Thyroid gland (tissue), 4 donors: ENCODE results near the gene TSPAN4.

ENCODE experiments used
- CTCF ChIP-seq, 6 experiments: fragments of 200-600 bp in 3 of 6; fragments of 450-650 bp in 3 of 6; sonication (generic) in 3 of 6; IDR thresholded peaks; one replicate each; pipeline ENCODE4 v1.5.1; 2016 to 2019; ENCODE audit warnings: antibody characterized with exemption in 6 of 6, mild to moderate bottlenecking in 2 of 6, inconsistent platforms in 1 of 6, moderate library complexity in 1 of 6
- POLR2A ChIP-seq, 2 donors: fragments of 450-650 bp; IDR thresholded peaks; one replicate each; pipeline ENCODE4 v1.6.1; 2017; ENCODE audit warnings: antibody characterized with exemption in 2 of 2, mild to moderate bottlenecking in 2 of 2, moderate library complexity in 1 of 2

- TF ChIP-seq POLR2A (IDR thresholded peaks at IDR 0.05) (no peak), CTCF (IDR thresholded peaks at IDR 0.05) (no peak)
Observed at GRCh38 chr11:864898-865297, 22.2 kb downstream of the TSPAN4 start.
